ENCODE results near the gene LTA4H.

Gene LTA4H

DNA sequence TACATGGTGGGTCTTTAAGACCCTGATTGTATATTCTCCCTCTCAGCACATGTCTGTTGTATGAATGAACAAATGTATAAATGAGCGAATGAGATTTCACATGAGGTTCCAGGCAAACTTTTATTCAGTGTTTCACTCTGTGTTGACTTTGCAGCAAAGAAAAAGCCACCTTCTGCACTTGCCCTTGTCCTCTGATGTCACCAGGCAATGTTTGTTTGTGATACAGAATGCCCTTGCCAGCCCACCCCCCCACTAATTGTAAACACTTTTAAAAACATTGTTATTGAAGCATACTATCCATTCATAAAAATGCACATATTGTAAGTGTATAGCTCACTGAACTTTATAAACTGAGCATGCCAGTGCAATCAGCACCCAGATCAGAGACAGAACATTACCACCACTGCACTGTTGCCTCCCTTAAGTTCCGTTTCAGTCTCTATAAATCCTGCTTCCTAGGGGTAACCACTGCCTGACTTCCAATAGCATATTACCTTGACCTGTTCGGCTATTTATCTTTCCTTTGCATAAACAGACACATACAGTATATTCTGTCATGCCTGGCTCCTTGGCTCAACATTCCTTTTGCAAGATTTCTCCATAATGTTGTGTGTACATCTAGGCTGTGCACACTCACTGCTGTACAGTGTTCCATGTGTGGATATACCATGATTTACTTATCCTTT lies 11.3 kb upstream of the LTA4H start:
- H3K23ac ChIP-seq (ENCODE audit: low read length in 2 of 2), result no peak overlapping the region
- no peak overlapping the region for H2BK120ac ChIP-seq (ENCODE audit: low read depth, low read length)
- no peak overlapping the region for H3K27ac ChIP-seq (ENCODE audit: low read length, poor library complexity, severe bottlenecking)
- peaks cover 8% of the 10 kb centered on the region for H3K4me1 ChIP-seq (ENCODE audit: control insufficient read depth, insufficient read depth, low read depth, low read length)
- H3K36me3 ChIP-seq (ENCODE audit: control insufficient read depth in 1 of 2, insufficient read depth in 2 of 2, low read depth in 1 of 2, low read length in 2 of 2), result no peaks in the 10 kb centered on the region
- H2BK5ac ChIP-seq (ENCODE audit: low read depth, low read length, poor library complexity, severe bottlenecking), result no peak overlapping the region
- H3K4ac ChIP-seq (ENCODE audit: low read depth in 1 of 2, low read length in 2 of 2), result no peak overlapping the region
- H3K4me2 ChIP-seq (ENCODE audit: low read length, poor library complexity, severe bottlenecking), result no peak overlapping the region
- no peak overlapping the region for H3K14ac ChIP-seq (ENCODE audit: low read length in 2 of 2)
- no peak overlapping the region for H2AFZ ChIP-seq (ENCODE audit: low read depth, low read length)
- no peak overlapping the region for H4K8ac ChIP-seq (ENCODE audit: low read length)
- no peak overlapping the region for H2AK5ac ChIP-seq (ENCODE audit: low read length, severe bottlenecking)
- no peak overlapping the region for H3K9ac ChIP-seq (ENCODE audit: low read length)
- H3K4me3 ChIP-seq (ENCODE audit: insufficient read depth in 1 of 2, low read depth in 1 of 2, low read length in 2 of 2), result no peak overlapping the region
- H2BK12ac ChIP-seq (ENCODE audit: low read length in 2 of 2), result no peak overlapping the region
- H3K27me3 ChIP-seq (ENCODE audit: control insufficient read depth in 1 of 2, insufficient read depth in 1 of 2, low read length in 2 of 2), result no peaks in the 10 kb centered on the region
- H4K91ac ChIP-seq (ENCODE audit: low read length), result no peak overlapping the region
- H3K79me1 ChIP-seq (replicated peaks; ENCODE audit: low read length, poor library complexity, severe bottlenecking), result no peaks in the 10 kb centered on the region
- H3K9me3 ChIP-seq (ENCODE audit: control insufficient read depth, low read length), result no peaks in the 10 kb centered on the region
- H2BK15ac ChIP-seq (ENCODE audit: low read depth, poor library complexity, severe bottlenecking), result no peak overlapping the region
- 79% methylated on average over 3 of the region's 3 CpGs for WGBS
- H3K18ac ChIP-seq (ENCODE audit: low read depth in 1 of 2, low read length in 2 of 2), result no peak overlapping the region
- peak; percentile 26 for DNase-seq

DNA sequence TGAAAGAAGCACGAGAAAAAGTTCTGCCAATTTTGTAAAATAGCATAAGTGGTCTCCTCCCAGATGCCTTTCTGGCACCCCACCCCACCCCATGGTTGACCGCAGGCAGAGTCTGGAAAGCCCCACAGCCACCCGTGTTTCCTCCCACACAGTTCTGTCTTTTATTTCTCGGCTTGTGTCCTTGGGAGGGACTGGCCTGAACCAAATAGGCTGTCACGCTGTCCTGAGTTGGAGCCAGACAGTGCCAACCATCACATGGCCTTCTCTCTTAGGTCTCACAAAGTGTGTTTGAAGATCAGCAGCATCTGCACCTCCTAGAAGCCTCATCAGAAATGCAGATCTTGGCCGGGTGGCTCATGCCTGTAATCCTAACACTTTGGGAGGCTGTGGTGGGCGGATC lies 10.2 kb upstream of the LTA4H start:
- 92% methylated on average over 7 of the region's 7 CpGs for WGBS
- H3K4me3 ChIP-seq (ENCODE audit: insufficient read depth in 1 of 2, low read depth in 1 of 2, low read length in 2 of 2), result no peak overlapping the region
- H3K4me1 ChIP-seq (ENCODE audit: control insufficient read depth, insufficient read depth, low read depth, low read length), result peaks cover 8% of the 10 kb centered on the region
- no peak overlapping the region for H3K14ac ChIP-seq (ENCODE audit: low read length in 2 of 2)
- H2BK5ac ChIP-seq (ENCODE audit: low read depth, low read length, poor library complexity, severe bottlenecking), result no peak overlapping the region
- H2BK12ac ChIP-seq (ENCODE audit: low read length in 2 of 2), result no peak overlapping the region
- no peak overlapping the region for H2AFZ ChIP-seq (ENCODE audit: low read depth, low read length)
- H3K36me3 ChIP-seq (ENCODE audit: control insufficient read depth in 1 of 2, insufficient read depth in 2 of 2, low read depth in 1 of 2, low read length in 2 of 2), result no peaks in the 10 kb centered on the region
- no peak overlapping the region for H3K27ac ChIP-seq (ENCODE audit: low read length, poor library complexity, severe bottlenecking)
- H4K91ac ChIP-seq (ENCODE audit: low read length), result no peak overlapping the region
- no peak overlapping the region for H3K9ac ChIP-seq (ENCODE audit: low read length)
- no peak overlapping the region for H2AK5ac ChIP-seq (ENCODE audit: low read length, severe bottlenecking)
- no peak overlapping the region for H3K18ac ChIP-seq (ENCODE audit: low read depth in 1 of 2, low read length in 2 of 2)
- H2BK120ac ChIP-seq (ENCODE audit: low read depth, low read length), result no peak overlapping the region
- no peak overlapping the region for H3K23ac ChIP-seq (ENCODE audit: low read length in 2 of 2)
- H3K4ac ChIP-seq (ENCODE audit: low read depth in 1 of 2, low read length in 2 of 2), result no peak overlapping the region
- no peaks in the 10 kb centered on the region for H3K79me1 ChIP-seq (replicated peaks; ENCODE audit: low read length, poor library complexity, severe bottlenecking)
- no peaks in the 10 kb centered on the region for H3K9me3 ChIP-seq (ENCODE audit: control insufficient read depth, low read length)
- no peak overlapping the region for H4K8ac ChIP-seq (ENCODE audit: low read length)
- H3K4me2 ChIP-seq (ENCODE audit: low read length, poor library complexity, severe bottlenecking), result no peak overlapping the region
- H2BK15ac ChIP-seq (ENCODE audit: low read depth, poor library complexity, severe bottlenecking), result peak overlapping the region; percentile 85
- no peak for DNase-seq
- no peaks in the 10 kb centered on the region for H3K27me3 ChIP-seq (ENCODE audit: control insufficient read depth in 1 of 2, insufficient read depth in 1 of 2, low read length in 2 of 2)

DNA sequence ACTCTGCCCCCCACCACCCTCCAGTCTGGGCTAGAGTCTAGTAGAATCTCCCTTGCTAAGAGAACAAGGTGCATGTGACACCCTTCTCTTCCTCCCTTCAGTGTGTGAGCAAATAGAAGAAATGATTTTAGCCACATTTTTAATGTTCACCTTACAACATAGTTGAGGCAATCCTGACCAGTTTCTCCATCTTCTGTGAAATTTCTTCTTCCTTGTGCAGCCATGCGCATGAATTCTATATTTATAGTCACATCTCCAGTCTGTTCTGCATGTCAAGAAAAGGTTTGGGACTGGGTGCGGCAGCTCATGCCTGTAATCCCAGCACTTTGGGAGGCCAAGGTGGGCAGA lies 9.5 kb upstream of the LTA4H start:
- Histone ChIP-seq H4K8ac (ENCODE audit: low read length) (no peak overlapping the region), H3K9me3 (ENCODE audit: control insufficient read depth, low read length) (no peaks in the 10 kb centered on the region), H3K4me1 (ENCODE audit: control insufficient read depth, insufficient read depth, low read depth, low read length) (peaks cover 8% of the 10 kb centered on the region), H2BK5ac (ENCODE audit: low read depth, low read length, poor library complexity, severe bottlenecking) (no peak overlapping the region), H3K4me3 (ENCODE audit: insufficient read depth in 1 of 2, low read depth in 1 of 2, low read length in 2 of 2) (no peak overlapping the region), H2BK120ac (ENCODE audit: low read depth, low read length) (no peak overlapping the region), H2AFZ (ENCODE audit: low read depth, low read length) (peak overlapping the region; percentile 49), H2BK15ac (ENCODE audit: low read depth, poor library complexity, severe bottlenecking) (no peak overlapping the region), H3K36me3 (ENCODE audit: control insufficient read depth in 1 of 2, insufficient read depth in 2 of 2, low read depth in 1 of 2, low read length in 2 of 2) (no peaks in the 10 kb centered on the region), H3K4me2 (ENCODE audit: low read length, poor library complexity, severe bottlenecking) (no peak overlapping the region), H2AK5ac (ENCODE audit: low read length, severe bottlenecking) (no peak overlapping the region), H3K18ac (ENCODE audit: low read depth in 1 of 2, low read length in 2 of 2) (peak overlapping the region in 1 of 2 experiments; percentile 38), H3K9ac (ENCODE audit: low read length) (no peak overlapping the region), H3K27ac (ENCODE audit: low read length, poor library complexity, severe bottlenecking) (no peak overlapping the region), H3K79me1 (replicated peaks; ENCODE audit: low read length, poor library complexity, severe bottlenecking) (no peaks in the 10 kb centered on the region), H3K27me3 (ENCODE audit: control insufficient read depth in 1 of 2, insufficient read depth in 1 of 2, low read length in 2 of 2) (no peaks in the 10 kb centered on the region), H3K14ac (ENCODE audit: low read length in 2 of 2) (peak overlapping the region in 1 of 2 experiments; percentile 35), H3K23ac (ENCODE audit: low read length in 2 of 2) (no peak overlapping the region), H2BK12ac (ENCODE audit: low read length in 2 of 2) (peak overlapping the region in 1 of 2 experiments; percentile 10), H3K4ac (ENCODE audit: low read depth in 1 of 2, low read length in 2 of 2) (peak overlapping the region in 1 of 2 experiments; percentile 72), H4K91ac (ENCODE audit: low read length) (no peak overlapping the region)
- WGBS, result 98% methylated on average over 2 of the region's 2 CpGs
- DNase-seq, result no peak

DNA sequence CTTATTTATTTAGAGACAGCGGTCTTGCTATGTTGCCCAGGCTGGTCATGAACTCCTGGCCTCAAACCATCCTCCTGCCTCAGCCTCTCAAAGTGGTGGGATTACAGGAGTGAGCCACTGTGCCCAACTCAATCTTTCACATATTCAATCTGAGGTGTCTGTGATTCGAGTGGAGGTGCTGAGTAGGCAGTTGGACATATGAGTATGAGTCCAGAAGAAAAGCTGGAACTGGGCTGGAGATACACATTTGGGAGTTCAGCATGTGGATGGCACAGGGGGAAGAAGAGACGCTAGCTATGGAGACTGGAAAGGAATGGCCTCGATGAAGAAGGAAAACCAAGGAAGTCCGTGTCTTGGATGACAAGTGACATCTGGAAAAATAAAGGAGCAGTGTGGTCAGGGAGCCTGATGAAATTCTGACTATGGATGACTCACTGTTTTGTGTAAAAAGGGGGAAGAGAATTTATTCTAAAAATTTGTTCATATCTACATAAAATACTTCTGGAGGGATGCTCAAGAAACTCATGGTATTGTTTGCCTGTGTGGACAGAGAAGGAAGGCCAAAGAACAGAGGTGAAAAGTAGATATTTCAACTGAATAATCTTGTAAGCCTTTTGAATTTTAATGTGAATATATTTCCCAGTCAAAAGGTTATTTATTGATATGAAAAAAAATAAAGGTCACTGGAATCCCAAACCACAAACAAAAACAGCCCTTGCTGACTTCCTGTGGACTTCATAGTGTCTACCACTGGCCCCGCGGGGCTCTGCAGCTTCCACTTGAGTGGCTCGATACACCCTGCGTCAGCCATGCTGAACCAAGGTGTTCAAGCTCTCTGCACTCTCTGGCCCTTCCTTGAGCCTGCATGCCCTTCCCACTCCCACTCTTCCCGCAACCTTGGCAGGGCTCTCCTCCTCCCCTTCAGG lies 8.9 kb upstream of the LTA4H start:
- peak overlapping the region in 1 of 2 experiments; percentile 38 for H3K18ac ChIP-seq (ENCODE audit: low read depth in 1 of 2, low read length in 2 of 2)
- H3K4me2 ChIP-seq (ENCODE audit: low read length, poor library complexity, severe bottlenecking), result no peak overlapping the region
- peak overlapping the region in 1 of 2 experiments; percentile 72 for H3K4ac ChIP-seq (ENCODE audit: low read depth in 1 of 2, low read length in 2 of 2)
- no peak overlapping the region for H3K27ac ChIP-seq (ENCODE audit: low read length, poor library complexity, severe bottlenecking)
- H3K4me3 ChIP-seq (ENCODE audit: insufficient read depth in 1 of 2, low read depth in 1 of 2, low read length in 2 of 2), result peak overlapping the region in 1 of 2 experiments; percentile 7
- no peak overlapping the region for H2BK5ac ChIP-seq (ENCODE audit: low read depth, low read length, poor library complexity, severe bottlenecking)
- H2AFZ ChIP-seq (ENCODE audit: low read depth, low read length), result peak overlapping the region; percentile 49
- no peaks in the 10 kb centered on the region for H3K27me3 ChIP-seq (ENCODE audit: control insufficient read depth in 1 of 2, insufficient read depth in 1 of 2, low read length in 2 of 2)
- H3K9me3 ChIP-seq (ENCODE audit: control insufficient read depth, low read length), result no peaks in the 10 kb centered on the region
- H2BK12ac ChIP-seq (ENCODE audit: low read length in 2 of 2), result peak overlapping the region in 1 of 2 experiments; percentile 10
- H2BK120ac ChIP-seq (ENCODE audit: low read depth, low read length), result no peak overlapping the region
- H2BK15ac ChIP-seq (ENCODE audit: low read depth, poor library complexity, severe bottlenecking), result no peak overlapping the region
- 54% methylated on average over 10 of the region's 10 CpGs for WGBS
- no peak overlapping the region for H3K9ac ChIP-seq (ENCODE audit: low read length)
- no peak overlapping the region for H2AK5ac ChIP-seq (ENCODE audit: low read length, severe bottlenecking)
- H3K23ac ChIP-seq (ENCODE audit: low read length in 2 of 2), result no peak overlapping the region
- no peaks in the 10 kb centered on the region for H3K36me3 ChIP-seq (ENCODE audit: control insufficient read depth in 1 of 2, insufficient read depth in 2 of 2, low read depth in 1 of 2, low read length in 2 of 2)
- H4K8ac ChIP-seq (ENCODE audit: low read length), result no peak overlapping the region
- peaks cover 8% of the 10 kb centered on the region for H3K4me1 ChIP-seq (ENCODE audit: control insufficient read depth, insufficient read depth, low read depth, low read length)
- no peaks in the 10 kb centered on the region for H3K79me1 ChIP-seq (replicated peaks; ENCODE audit: low read length, poor library complexity, severe bottlenecking)
- peak overlapping the region in 1 of 2 experiments; percentile 35 for H3K14ac ChIP-seq (ENCODE audit: low read length in 2 of 2)
- no peak overlapping the region for H4K91ac ChIP-seq (ENCODE audit: low read length)
- DNase-seq, result peak; percentile 75

Measured in mesenchymal stem cell (in vitro differentiated cells and primary cell).